Ovary (tissue), 9 donors: ENCODE measurements around the gene SDK1. TPM values are rescaled to one million over a fixed set of nuclear protein-coding genes. Genes with fewer than 3 reads are reported as not detected.

Source experiments
- DNase-seq, 5 donors: peaks; one replicate each; pipeline ENCODE4 v3.0.0-alpha.2; 2019 to 2020
- H3K27ac ChIP-seq, 2 donors: fragments of 200-600 bp; one replicate each; pipeline versions ENCODE4 v1.5.1 to v1.8.0; 2019 to 2022
- H3K27me3 ChIP-seq: fragments of 200-600 bp; one replicate; pipeline ENCODE4 v1.8.0; 2022
- H3K36me3 ChIP-seq: fragments of 200-600 bp; sonication (generic); one replicate; pipeline ENCODE4 v1.5.1; 2019
- H3K4me1 ChIP-seq: one replicate; pipeline ENCODE4 v1.8.1; 2013; ENCODE audit warnings: mild to moderate bottlenecking, moderate library complexity; ENCODE audit not compliant: insufficient read depth
- H3K4me3 ChIP-seq: fragments of 200-600 bp; sonication (generic); one replicate; pipeline ENCODE4 v1.5.1; 2017
- H3K9me3 ChIP-seq, 2 donors: fragments of 200-600 bp in 1 of 2; sonication (generic) in 1 of 2; one replicate each; pipeline versions ENCODE4 v1.5.1 to v1.8.1; 2013 to 2019; ENCODE audit warnings: mild to moderate bottlenecking in 1 of 2, moderate library complexity in 1 of 2
- CTCF ChIP-seq, 3 donors: fragments of 450-650 bp in 2 of 3; fragments of 200-600 bp in 1 of 3; IDR thresholded peaks; one replicate each; pipeline versions ENCODE4 v1.5.1 to v1.8.0; 2016 to 2022; ENCODE audit warnings: antibody characterized with exemption in 3 of 3, mild to moderate bottlenecking in 1 of 3
- EP300 ChIP-seq: sonication (generic); formaldehyde crosslinking; IDR thresholded peaks from one replicate; pipeline ENCODE4 v1.6.1; 2017; ENCODE audit warnings: antibody characterized with exemption
- POLR2A ChIP-seq: fragments of 450-650 bp; IDR thresholded peaks from one replicate; pipeline ENCODE4 v1.6.1; 2017; ENCODE audit warnings: antibody characterized with exemption, mild to moderate bottlenecking, moderate library complexity
- WGBS, 3 donors: extraction: QIAGEN DNeasy Blood & Tissue Kit in 1 of 3; methylation state at CpG; one replicate each; pipeline versions ENCODE4 v1.1.5 to v1.1.7; 2013 to 2017; 5-methylcytosine and 5-hydroxymethylcytosine counted together
- intact Hi-C, 4 donors: fragments of 100-400 bp; cut with DNase I; formaldehyde crosslinking; loops; one replicate each; pipeline versions ENCODE4 v1.11.0 to v1.15.1; 2022 to 2023
- polyA plus RNA-seq, 2 donors: library from polyadenylated mRNA; stranded (reverse); fragments of 200-250 nt in 1 of 2; fragments of 350-450 nt in 1 of 2; fragmentation: Illumina TruSeq in 1 of 2; extraction: RNeasy Lipid Tissue Mini Kit (QIAGEN cat#74804) in 1 of 2; gene quantifications; one replicate each; pipeline ENCODE4 v1.2.3, GENCODE V29; 2013 to 2014
- total RNA-seq, 7 donors: library from RNA; depleted of rRNA in 2 of 7; stranded (reverse); fragments of >200 nt in 2 of 7; fragmentation: NEBNext Ultra II Directional in 3 of 7; extraction: Animal tissue kit (Norgen Biotek cat#: 25700) in 3 of 7; gene quantifications; one replicate each; pipeline versions ENCODE4 v1.1.0 to v1.2.4, GENCODE V29; 2016 to 2023
- donor health status: DM: no; HTN: no; CAD: no; lungs with moderate emphysema.
- donor health status: DM: no; HTN: no; CAD: no.
- donor health status: Bipolar disorder and iron deficiency.
- donor health status: DM: yes; HTN: yes; CAD: no.
- donor health status: DM: no; HTN: no; CAD: no.
- donor health status: DM: yes; HTN: yes; CAD: no.

The SDK1 gene
- total and polyA plus RNA-seq, 9 donors: 1.2 to 13.3 (median 4.4) TPM

DNA sequence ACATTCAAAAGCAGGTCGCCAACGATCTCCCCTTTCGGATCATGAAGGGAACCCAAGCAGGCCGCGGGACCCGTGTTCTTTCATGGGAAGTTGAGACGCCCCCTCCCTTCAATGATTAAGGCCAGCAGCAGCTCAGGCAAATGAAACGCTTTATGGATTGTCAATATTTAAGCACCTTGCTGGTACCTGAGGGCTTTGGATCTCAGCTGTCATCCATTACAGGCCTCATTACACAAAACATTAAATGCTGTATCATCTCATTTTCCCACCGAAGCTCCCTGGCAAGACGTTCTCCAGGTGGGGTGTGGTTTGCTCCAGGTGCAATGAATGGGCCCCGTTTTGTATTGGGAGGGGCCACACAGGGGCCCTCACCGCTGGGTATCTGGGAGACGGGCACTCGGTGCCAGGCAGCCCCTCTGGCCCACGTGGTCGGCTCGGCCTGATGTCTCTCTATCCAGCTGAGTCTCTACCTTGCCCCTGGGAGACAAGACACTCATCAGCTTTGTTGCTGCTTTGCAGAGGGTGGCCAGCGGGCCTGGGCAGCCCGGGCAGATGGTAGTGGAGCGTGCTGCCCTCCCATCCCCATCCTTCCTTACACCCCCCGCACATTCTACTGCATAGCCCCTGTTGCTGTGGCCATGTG is 925.0 kb downstream of the SDK1 start:
- Histone ChIP-seq H3K4me3 (no peak overlapping the region), H3K27ac (no peak overlapping the region), H3K9me3 (no peaks in the 10 kb centered on the region), H3K27me3 (no peaks in the 10 kb centered on the region), H3K4me1 (peaks cover 1% of the 10 kb centered on the region), H3K36me3 (no peaks in the 10 kb centered on the region)
- TF ChIP-seq CTCF (IDR thresholded peaks at IDR 0.05) (no peak), EP300 (no peak), POLR2A (no peak)
- 92 to 93% (median 93%) methylated on average over 21 of the region's 21 CpGs for WGBS, 3 donors
- no peak for DNase-seq
- intact Hi-C loops: no loop called here

- H3K4me3 ChIP-seq: no peak overlapping the region
- H3K27ac ChIP-seq: no peak overlapping the region
- no peaks in the 10 kb centered on the region for H3K27me3 ChIP-seq
- DNase-seq: no peak
- TF ChIP-seq POLR2A (no peak), EP300 (no peak), CTCF (IDR thresholded peaks at IDR 0.05) (no peak)
- H3K36me3 ChIP-seq: no peaks in the 10 kb centered on the region
- WGBS, 3 donors: 71 to 86% (median 77%) methylated on average over 6 of the region's 6 CpGs
- intact Hi-C loops: no loop called here
- peaks cover 1% of the 10 kb centered on the region for H3K4me1 ChIP-seq
- no peaks in the 10 kb centered on the region for H3K9me3 ChIP-seq
Observed at GRCh38 chr7:4226524-4226882, 925.5 kb downstream of the SDK1 start.

DNA sequence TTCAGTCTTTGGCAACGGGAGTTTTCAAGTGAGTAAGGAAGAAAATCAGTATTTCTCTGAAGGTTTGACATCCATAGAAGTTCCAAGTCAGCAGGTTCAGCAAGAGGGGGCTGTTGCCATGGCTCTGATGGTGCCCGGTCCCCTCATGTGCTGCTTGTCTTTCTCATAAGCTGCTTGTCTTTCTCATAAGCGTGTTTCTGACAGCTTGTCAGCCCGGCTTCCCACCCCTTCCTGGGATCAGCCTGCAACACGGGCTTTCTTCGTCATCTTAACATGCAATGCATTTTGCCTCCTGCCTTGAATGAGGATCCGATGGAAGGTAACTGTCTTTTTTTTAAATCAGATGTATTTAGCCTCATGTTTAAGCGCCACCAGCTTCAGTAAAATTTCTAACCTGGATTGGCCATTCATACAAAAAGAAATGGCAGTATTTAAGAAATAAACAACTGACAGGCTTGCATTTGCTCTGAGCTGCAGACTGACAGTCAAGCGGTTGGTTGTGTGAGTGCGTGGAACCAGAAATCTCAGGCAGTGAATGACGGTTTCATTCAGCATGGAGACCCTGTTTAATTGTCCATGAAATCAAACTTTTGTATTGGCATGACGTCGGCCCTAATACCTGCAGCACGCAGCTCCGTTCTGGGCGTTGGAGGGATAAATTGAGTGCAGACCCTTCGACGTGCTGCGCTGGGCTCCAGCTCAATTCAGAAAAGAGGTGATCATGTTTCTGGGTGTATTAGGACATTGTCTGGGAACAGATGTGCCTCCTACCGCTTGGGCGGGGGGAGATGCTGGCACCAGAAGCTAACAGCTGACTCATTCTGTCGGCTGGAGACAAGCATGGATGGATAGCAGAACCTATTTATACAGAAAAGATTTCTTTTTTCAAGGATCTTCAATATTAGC is 926.3 kb downstream of the SDK1 start:
- Histone ChIP-seq H3K4me1 (peaks cover 1% of the 10 kb centered on the region), H3K27ac (no peak overlapping the region), H3K9me3 (no peaks in the 10 kb centered on the region), H3K27me3 (no peaks in the 10 kb centered on the region), H3K4me3 (no peak overlapping the region), H3K36me3 (no peaks in the 10 kb centered on the region)
- no peak for TF ChIP-seq POLR2A
- TF ChIP-seq CTCF (IDR thresholded peaks at IDR 0.05): no peak
- TF ChIP-seq EP300: no peak
- intact Hi-C loops: no loop called here
- no peak for DNase-seq
- WGBS, 3 donors: 69 to 79% (median 70%) methylated on average over 22 of the region's 22 CpGs

DNA sequence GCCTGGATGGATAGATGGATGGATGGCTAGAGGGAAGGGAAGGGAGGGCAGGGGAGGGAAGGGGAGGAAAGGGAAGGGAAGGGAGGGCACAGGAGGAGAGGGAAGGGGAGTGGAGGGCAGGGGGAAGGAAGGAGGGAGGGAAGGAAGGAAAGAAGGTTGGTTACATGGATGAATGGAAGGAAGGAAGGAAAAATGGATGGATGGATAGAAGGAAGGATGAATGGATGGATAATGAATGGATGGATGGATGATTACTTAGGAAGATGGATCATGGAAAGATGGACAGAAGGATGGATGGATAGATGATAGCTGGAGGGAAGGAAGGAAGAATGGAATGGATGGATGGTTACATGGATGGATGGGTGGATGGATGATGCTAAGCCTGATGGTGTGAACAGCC is 929.3 kb downstream of the SDK1 start:
- no peaks in the 10 kb centered on the region for H3K36me3 ChIP-seq
- no peak for TF ChIP-seq CTCF (IDR thresholded peaks at IDR 0.05)
- no peak for TF ChIP-seq EP300
- TF ChIP-seq POLR2A: no peak
- DNase-seq: no peak
- H3K27me3 ChIP-seq: no peaks in the 10 kb centered on the region
- H3K4me1 ChIP-seq: peaks cover 1% of the 10 kb centered on the region
- intact Hi-C loops: no loop called here
- H3K9me3 ChIP-seq: no peaks in the 10 kb centered on the region
- no peak overlapping the region for H3K27ac ChIP-seq
- no peak overlapping the region for H3K4me3 ChIP-seq
